HG02759 (cell line): ENCODE measurements around the gene SLX9.
"Not testable (repeated sequence)": the region's sequence is repeated elsewhere in the genome, so short reads cannot be mapped to it uniquely, and the experiment has no call there.

Source experiments
- ATAC-seq: cut with Tn5 transposase; IDR thresholded peaks from one replicate; pipeline ENCODE4 v1.9.1; 2021; ENCODE audit warnings: mild to moderate bottlenecking, moderate library complexity; ENCODE audit not compliant: unreplicated experiment

SLX9 gene

DNA sequence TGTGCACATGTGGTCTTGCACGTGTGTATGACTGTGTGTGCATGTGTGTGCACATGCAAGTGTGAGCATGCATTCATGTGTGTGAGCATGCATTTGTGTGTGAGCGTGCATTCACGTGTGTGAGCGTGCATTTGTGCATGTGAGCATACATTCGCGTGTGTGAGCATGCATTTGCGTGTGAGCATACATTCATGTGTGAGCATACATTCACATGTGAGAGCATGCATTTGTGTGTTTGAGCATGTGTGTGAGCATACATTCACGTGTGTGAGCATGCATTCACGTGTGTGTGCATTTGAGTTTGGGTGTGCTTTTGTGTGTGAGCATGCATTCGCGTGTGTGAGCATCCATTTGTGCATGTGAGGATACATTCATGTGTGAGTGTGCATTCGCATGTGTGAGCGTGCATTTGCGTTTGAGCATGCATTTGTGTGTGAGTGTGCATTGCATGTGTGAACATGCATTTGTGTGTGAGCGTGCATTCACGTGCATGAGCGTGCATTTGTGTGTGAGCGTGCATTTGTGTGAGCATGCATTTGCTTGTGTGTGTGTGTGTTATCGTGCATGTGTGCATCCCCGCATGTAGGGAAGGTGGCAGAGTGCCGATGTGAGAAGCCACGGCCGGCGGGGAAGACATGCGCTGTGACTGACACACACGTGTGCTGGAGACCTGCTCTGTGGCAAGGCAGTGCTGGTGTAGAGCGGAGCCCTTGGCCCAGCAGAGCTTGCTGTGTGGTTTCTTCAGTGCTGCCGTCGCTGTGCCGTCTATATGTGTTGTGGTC lies 37.4 kb upstream of the SLX9 start:
- ATAC-seq: no peak

DNA sequence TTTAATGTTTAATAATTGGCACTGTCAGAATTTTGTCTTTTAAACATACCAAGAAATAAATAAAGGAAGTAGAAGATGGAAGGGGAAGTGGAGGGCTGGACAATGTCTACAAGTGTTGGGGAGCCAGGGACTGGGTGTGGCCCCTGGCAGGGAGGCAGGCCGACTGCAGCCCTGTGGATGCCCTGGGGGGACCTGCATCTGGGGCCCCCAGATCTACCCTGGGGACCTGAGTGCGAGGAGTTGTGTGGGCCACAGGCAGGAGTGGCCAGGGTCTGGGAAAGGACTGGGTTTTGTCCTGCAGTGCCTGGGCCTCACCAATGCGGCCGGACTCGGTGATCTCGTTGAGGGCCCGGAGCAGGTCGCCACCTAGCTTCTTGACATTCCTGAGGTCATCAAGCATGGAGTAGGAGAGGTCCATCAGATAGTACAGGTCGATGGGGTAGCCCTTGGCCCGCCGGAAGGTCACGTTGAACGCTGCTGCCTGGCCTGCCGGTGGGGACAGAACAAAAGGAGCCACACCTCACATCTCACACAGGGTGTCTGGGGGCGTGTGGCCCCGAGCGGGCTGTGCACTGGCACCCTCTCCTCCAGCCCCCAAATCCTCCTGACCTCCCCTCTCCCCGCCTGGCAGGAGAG lies 36.7 kb upstream of the SLX9 start:
- ATAC-seq: no peak

DNA sequence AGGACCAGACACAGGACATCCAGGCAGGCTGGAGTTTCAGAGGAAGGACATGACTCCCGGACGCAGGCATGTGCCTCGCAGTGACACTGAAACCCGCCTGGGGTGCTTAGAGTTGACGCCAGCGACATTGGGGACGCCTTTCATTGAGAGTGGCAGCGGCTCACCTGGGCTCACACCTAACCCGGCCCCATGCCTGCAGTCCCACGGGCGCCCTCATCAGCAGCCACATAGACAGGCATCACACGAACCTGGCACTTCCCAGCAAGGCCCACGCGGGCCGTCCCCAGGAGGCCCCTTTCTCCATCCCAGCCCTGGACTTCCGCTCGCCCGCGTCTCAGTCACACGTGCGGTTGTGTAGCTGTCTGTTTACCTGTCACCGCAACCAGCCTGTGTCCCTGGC lies 36.1 kb upstream of the SLX9 start:
- ATAC-seq: no peak

DNA sequence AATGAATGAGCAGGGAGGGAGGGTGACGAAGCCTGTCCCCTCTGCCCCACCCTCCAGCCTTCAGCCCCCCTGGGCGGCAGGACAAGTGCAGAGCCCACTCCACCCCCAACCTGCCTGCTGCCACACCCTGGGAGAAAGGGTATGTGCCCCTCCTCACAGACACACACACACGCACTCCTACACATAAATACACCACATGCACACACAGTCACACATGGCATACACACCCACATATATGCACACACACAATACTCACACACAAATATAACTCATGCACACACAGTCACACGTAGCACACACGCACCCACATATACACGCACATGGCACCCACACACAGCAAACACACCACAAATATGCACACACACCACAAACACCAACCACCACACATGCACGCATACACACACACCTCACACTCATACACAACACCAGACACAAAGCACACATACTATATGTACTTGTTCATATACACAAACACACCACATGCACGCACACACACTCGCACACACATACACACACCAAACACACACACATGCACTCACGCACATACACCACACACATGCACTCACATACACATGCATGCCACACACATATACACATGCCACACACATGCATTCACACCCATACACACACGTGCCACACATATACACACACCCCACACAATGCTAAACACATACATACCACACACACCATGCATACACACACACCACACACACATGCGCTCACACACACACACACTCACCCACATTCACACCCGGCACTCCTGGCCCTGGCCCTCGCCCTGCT lies 35.5 kb upstream of the SLX9 start:
- ATAC-seq: no peak

DNA sequence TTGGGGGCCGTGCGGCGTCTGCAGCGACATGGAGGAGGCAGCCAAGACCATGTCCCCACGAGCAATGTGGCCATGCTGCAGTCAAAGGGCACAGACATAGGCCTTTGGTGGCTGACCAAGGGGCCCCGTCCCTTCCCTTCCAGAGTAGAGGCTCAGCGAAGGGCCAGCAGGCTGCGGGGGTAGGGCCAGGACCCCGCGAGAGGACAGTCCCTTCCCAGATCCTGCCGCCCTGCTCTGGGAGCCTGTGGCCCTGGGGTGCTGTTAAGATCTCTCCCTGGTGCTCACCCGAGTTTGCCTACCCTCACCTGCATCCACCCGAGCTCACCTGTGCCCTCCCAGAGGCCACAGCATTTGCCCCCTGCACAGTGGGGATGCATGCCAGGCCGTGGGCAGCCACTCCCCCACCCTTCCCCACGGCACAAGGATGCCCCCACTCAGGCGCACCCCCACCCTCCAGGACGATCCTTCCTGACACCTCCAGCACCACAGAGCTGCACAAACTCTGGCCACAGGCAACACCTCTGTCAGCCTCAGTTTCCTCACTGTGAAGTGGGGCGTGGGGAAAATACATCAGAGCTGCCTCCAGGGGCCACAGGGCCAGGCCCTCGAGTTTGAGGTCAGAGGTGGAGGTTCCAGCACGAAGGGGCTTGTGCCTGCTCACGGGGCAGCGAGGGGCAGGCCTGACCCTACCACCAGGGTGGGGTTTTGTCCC lies 34.7 kb upstream of the SLX9 start:
- ATAC-seq: no peak

DNA sequence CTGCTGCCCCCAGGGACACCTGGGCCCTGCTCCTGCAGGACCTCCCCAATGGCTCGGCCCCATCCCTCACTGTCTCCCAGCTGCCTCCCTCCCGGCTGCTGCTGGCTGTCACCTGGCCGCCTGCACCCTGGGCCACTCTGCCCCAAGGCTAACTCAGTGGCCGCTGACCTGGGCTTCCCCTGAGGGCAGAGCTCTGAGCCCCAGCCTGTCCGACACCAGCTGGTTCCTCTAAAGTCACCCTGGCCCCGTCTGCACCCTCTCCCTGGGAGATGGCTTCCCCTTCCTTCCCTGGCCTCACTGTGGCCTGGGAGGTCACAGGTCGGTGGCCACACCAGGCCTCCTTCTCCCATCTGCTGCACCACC lies 34.1 kb upstream of the SLX9 start:
- ATAC-seq: no peak

DNA sequence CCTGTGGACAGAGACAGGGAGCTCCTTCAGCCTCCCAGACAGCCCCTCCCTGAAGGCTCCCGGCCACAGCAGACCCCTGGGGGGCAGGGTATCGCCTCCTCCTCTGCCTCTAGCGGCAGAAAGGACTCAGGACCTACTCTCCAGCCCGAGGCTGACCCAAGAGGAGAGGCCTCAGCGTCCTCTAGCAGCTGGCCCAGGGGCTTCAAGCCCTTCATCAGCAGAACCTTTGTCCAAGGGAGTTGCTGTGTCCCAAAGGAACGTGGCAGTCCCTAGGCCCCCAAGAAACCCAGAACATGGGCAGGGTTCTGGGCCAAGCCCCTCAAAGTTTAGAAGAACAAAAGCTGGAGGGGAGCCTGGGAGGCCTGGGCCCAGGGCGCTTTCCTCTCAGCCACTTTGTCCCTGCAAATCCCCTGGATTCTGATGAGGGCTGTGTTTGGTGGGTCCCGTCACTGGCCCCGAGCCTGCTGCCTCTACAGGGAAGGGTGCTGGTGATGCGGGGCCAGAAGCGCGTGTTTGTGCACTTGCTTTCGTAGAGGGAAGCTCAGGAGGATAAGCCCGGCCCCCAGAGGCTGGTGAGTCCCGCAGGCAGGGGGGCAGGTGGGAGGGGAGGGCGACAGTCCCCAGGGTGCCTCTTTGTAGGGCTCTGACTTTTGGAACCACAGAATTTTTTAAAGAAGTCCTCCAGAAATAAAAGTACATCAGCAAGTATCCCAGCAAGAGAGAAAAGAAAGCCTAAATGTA lies 32.4 kb upstream of the SLX9 start:
- ATAC-seq: no peak

DNA sequence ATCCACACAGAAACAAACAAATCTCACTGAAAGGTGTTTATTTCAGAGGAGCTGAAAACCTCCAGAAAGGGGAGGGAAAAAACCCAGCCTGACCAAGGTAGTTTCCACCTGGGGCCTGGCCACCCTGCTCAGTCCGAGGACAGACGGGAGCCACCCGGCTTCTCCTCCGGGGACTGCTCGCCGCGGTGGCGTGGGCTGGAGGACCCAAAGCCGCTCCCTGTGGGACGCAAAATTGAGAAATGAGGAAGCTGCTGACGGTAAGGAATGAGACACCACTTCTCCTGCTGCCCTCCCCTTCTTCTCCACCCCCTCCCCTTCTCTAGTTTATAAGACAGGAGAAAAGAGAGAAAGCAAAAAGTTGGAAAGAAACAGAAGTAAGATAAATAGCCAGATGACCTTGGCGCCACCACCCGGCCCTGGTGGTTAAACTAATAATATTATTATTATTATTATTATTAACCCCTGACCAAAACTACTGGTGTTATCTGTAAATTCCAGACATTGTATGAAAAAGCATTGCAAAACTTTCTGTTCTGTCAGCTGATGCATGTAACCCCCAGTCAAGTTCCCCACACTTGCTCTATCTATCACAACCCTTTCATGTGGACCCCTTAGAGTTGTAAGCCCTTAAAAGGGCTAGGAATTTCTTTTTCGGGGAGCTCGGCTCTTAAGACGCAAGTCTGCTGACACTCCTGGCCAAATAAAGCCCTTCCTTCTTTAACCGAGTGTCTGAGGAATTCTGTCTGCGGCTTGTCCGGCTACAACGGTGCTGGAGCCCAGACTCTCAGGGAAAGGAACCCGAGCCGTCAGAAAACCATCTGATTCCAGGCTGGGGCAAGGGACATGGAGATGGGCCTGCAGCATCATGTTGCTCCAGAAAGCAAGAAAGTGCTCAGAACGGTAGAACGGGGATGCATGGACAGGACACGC lies 31.6 kb upstream of the SLX9 start:
- ATAC-seq: no peak

DNA sequence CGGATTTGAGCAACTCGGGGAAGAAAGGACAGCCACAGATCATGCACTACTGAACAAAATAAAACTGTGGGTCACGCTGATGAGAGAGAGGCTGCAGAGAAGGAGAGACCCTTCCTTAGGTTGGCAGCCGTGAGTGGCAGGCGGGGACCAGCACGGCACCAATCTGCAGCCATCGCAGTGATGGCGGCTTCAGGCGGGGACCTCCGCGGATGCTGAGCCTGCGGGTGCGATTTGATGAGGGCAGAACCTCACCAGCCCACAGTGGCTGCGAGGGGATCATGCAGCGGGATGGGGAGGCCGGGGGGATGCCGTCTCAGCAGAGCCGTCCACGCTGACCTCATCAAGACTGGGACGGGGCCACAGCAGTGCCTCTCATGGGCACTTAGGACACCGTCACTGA lies 30.9 kb upstream of the SLX9 start:
- no peak for ATAC-seq

DNA sequence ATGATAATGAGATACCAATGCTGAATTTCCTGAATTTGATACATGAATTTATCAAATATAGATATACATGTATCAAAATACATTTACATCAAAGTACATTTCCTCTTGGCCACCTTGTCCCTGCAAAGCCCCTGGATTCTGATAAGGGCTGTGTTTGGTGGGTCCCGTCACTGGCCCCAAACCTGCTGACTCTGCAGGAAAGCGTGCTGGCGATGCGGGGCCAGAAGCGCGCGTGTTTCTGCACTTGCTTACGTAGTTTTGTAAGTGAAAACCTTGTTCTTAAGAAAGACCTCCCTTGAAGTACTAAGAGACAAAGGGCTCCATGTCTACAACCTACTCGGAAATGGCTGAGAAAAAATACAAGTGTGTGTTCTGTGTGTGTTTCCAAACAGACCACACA lies 30.1 kb upstream of the SLX9 start:
- no peak for ATAC-seq

DNA sequence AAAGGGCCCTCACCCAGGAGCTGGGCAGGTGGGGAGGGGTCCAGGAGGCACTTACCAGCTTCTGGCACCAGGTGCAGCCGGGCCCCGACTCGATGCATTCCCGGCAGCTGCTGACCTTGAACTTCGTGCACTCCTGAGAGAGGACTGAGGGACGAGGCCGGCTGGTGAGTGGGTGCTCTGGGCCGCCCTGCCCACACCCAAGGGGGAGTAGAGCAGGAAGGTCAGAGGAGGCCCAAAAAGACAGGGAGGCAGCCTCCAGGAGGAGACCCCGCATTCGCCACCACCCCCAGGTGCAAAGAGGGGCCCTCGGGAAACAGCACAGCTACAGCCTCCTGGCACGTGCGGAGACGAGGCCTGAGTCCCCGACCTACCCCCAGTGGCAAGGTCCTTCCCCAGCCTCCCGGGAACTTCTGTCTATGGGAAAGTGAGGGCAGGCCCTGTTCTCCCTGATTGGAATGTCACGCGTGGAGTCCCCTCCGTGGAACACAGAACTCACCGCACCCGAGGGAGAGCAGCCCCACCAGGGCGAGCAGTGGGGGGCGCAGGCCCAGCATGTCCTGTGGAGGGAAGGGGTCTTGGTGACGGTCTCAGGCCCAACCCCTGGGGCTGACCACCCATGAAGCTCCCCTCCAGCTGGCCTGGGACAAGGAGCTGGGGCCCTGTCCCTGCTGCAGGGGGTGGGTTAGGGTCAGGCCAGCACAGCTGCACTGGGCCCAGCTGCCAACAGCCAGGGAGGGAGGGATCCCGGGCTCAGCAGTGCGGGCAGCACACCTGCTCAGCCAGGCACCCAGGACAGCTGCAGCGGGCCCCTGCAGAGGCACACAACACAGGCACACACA lies 29.4 kb upstream of the SLX9 start:
- ATAC-seq: no peak

DNA sequence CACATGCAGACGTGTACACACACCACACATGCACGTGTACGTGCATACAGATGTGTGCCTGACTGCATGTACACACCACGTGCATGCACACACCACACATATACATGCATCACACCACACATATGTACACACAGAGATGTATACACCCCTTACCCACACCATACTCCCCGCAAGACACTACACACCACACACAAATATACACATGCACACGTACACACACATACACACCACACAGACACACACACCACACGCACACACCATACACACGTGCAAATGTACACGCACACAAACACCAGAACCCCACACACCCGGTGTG lies 28.8 kb upstream of the SLX9 start:
- ATAC-seq: no peak

DNA sequence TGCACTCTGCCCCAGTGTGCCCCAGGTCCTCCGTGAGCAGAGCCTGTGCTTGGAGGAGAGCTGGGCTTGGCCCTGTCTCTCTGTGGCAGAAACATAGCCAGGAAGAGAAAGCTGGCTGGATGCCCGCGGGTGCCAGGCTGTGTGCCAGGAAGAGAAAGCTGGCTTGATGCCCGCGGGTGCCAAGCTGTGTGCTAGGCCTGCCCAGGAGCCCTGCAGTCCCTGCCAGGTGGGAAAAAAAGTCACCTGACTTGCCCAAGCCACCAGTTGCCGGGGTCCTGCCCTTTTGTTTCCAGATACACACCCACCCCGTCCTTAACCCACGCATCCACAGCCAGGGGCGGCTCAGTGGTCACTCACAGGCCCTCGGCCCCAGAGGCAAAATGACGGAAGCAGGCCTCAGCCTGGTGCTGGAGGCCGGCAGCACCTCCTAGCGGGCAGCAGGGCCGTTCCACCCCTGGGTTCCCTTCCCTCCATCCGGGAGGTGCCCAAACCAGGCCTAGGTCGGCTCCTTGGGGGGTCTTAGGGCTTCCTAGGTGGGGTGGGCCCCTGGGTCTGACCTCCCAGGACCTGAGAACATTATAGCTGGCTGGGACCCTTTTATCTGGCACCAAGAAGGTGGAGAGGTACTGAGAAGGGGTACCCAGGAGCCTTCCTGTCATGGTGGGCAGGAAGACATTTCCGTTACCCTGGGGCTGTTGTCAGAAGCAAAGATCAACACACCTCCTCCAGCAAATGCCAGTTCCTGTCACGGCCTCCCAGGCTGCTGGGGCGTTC lies 28.3 kb upstream of the SLX9 start:
- peak; percentile 43 for ATAC-seq

DNA sequence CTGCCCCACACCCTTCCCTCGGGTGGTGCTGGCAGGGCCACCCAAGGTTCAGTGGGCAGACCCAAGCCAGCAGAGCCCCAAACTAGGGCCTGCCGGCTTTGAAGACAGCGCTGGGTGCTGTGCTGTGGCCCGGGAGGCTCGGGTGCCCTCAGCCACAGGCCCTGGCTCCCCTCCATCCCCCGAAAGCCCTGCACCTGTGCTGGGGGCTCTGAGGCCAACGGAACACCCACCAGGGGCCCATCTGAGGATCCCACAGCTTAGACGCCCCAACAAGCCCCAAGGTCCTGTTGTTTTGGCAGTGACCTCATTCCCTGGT lies 27.7 kb upstream of the SLX9 start:
- ATAC-seq: no peak

DNA sequence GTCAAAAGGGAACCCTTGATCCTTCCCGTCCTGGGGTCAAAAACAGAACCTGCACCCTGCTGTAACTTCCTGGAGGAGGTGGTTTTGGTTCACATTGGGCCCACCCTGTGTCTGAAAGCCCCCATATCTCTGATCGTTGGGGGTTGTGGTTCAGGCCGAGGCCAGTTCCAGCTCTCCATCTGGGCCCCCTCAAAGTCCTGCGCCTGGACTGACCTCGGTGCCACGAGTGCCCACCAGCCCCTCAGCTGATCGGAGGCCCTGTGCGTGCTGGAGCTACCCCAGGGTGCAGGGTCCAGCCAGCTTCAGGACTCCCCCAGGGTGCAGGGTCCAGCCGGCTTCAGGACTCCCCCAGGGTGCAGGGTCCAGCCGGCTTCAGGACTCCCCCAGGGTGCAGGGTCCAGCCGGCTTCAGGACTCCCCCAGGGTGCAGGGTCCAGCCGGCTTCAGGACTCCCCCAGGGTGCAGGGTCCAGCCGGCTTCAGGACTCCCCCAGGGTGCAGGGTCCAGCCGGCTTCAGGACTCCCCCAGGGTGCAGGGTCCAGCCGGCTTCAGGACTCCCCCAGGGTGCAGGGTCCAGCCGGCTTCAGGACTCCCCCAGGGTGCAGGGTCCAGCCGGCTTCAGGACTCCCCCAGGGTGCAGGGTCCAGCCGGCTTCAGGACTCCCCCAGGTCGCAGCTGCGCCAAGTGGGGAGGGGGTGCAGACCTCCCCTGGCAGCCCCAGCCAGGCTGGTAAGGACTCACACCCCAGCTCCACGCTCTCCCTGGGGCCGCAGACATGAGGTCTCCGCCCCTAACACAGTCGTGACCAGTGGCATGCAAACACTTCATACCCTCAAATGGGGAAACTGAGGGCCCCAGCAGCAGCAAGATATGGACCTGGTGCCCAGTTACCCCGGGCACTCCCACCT lies 27.1 kb upstream of the SLX9 start:
- ATAC-seq: not testable (repeated sequence)

DNA sequence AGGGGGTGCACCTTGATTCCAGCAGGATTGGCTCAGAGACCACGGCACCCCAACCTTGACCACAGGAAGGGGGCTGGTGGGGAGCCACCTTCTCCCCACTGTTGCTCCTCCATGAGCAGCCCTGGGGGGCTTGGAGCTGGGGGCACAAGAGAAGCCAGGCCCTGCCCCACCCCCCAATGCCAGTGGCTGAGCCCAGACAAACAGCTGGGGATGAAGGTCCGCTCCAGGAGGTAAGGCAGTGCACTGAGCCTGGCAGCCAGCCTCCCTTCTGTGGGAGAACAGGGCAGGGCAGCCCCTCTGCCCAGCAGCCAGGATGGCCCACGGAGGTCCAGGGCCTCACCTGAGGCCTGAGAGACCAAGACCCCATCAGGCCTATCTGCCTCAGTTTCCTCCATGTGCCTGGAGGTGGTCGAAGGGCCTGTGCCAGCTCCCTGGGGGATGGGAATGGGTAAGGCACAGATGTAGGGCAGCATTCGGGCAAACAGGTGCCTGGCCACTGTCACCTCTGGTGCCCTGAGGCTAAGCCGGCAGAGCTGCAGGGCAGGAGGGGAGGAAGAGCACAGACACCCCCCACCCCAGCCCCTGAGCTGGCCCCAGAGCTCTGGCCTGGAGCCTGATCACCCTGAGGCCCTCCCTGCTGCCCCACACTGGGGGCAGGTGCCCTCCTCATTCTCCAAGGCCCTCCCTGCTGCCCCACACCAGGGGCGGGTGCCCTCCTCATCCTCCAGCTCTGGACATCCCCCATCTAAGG lies 26.2 kb upstream of the SLX9 start:
- ATAC-seq: no peak
